Measurements from ENCODE around the gene DLG5.

The DLG5 gene

GRCh38 chr10:77805676-77806075 lies 120.9 kb downstream of the DLG5 start:
- H3K4me1 ChIP-seq (ENCODE audit: low read length): no peaks in the 10 kb centered on the region
- no peak overlapping the region for H3K9ac ChIP-seq (ENCODE audit: low read length)
- no peaks in the 10 kb centered on the region for H3K27me3 ChIP-seq (ENCODE audit: low read depth, low read length)
- no peaks in the 10 kb centered on the region for H3K36me3 ChIP-seq (replicated peaks; ENCODE audit: low read depth, low read length)
- H3K79me2 ChIP-seq (ENCODE audit: low read length): no peaks in the 10 kb centered on the region
- no peaks in the 10 kb centered on the region for H3K9me3 ChIP-seq (ENCODE audit: insufficient read depth, low read length)
- no peak overlapping the region for H2AFZ ChIP-seq (ENCODE audit: low read depth, low read length)
- no peaks in the 10 kb centered on the region for H4K20me1 ChIP-seq (ENCODE audit: insufficient read depth, low read length)
- H3K4me2 ChIP-seq (ENCODE audit: low read length): no peak overlapping the region
- no peak overlapping the region for H3K27ac ChIP-seq (ENCODE audit: low read length)
- H3K4me3 ChIP-seq (ENCODE audit: low read length): no peak overlapping the region
- no peak for TF ChIP-seq EZH2phosphoT487 (IDR thresholded peaks at IDR 0.05; ENCODE audit: low read depth)
- no peak for TF ChIP-seq CTCF (IDR thresholded peaks at IDR 0.05; ENCODE audit: low read depth, low read length)

- no peak overlapping the region for H3K4me3 ChIP-seq (ENCODE audit: low read length)
- H3K9me3 ChIP-seq (ENCODE audit: insufficient read depth, low read length): no peaks in the 10 kb centered on the region
- no peak overlapping the region for H3K9ac ChIP-seq (ENCODE audit: low read length)
- H3K79me2 ChIP-seq (ENCODE audit: low read length): no peaks in the 10 kb centered on the region
- H4K20me1 ChIP-seq (ENCODE audit: insufficient read depth, low read length): no peaks in the 10 kb centered on the region
- no peak overlapping the region for H3K27ac ChIP-seq (ENCODE audit: low read length)
- H3K36me3 ChIP-seq (replicated peaks; ENCODE audit: low read depth, low read length): no peaks in the 10 kb centered on the region
- TF ChIP-seq EZH2phosphoT487 (IDR thresholded peaks at IDR 0.05; ENCODE audit: low read depth): no peak
- no peak for TF ChIP-seq CTCF (IDR thresholded peaks at IDR 0.05; ENCODE audit: low read depth, low read length)
- H3K4me2 ChIP-seq (ENCODE audit: low read length): no peak overlapping the region
- H3K27me3 ChIP-seq (ENCODE audit: low read depth, low read length): no peaks in the 10 kb centered on the region
- no peak overlapping the region for H2AFZ ChIP-seq (ENCODE audit: low read depth, low read length)
- H3K4me1 ChIP-seq (ENCODE audit: low read length): no peaks in the 10 kb centered on the region
Observed at GRCh38 chr10:77804371-77804770, 122.2 kb downstream of the DLG5 start.

- no peaks in the 10 kb centered on the region for H3K27me3 ChIP-seq (ENCODE audit: low read depth, low read length)
- no peaks in the 10 kb centered on the region for H3K9me3 ChIP-seq (ENCODE audit: insufficient read depth, low read length)
- H2AFZ ChIP-seq (ENCODE audit: low read depth, low read length): no peak overlapping the region
- no peaks in the 10 kb centered on the region for H4K20me1 ChIP-seq (ENCODE audit: insufficient read depth, low read length)
- H3K4me3 ChIP-seq (ENCODE audit: low read length): no peak overlapping the region
- H3K27ac ChIP-seq (ENCODE audit: low read length): no peak overlapping the region
- H3K4me1 ChIP-seq (ENCODE audit: low read length): no peaks in the 10 kb centered on the region
- no peaks in the 10 kb centered on the region for H3K36me3 ChIP-seq (replicated peaks; ENCODE audit: low read depth, low read length)
- no peaks in the 10 kb centered on the region for H3K79me2 ChIP-seq (ENCODE audit: low read length)
- H3K9ac ChIP-seq (ENCODE audit: low read length): no peak overlapping the region
- TF ChIP-seq EZH2phosphoT487 (IDR thresholded peaks at IDR 0.05; ENCODE audit: low read depth) (no peak), CTCF (IDR thresholded peaks at IDR 0.05; ENCODE audit: low read depth, low read length) (no peak)
- H3K4me2 ChIP-seq (ENCODE audit: low read length): no peak overlapping the region
Observed at GRCh38 chr10:77801474-77802161, 124.9 kb downstream of the DLG5 start.

GRCh38 chr10:77800738-77801266 lies 125.8 kb downstream of the DLG5 start:
- H3K27ac ChIP-seq (ENCODE audit: low read length): no peak overlapping the region

More at GRCh38 chr10:77800738-77801266, 125.8 kb downstream of the DLG5 start:
- no peak overlapping the region for H3K4me3 ChIP-seq (ENCODE audit: low read length)
- H2AFZ ChIP-seq (ENCODE audit: low read depth, low read length): no peak overlapping the region
- H3K4me1 ChIP-seq (ENCODE audit: low read length): no peaks in the 10 kb centered on the region
- H3K9ac ChIP-seq (ENCODE audit: low read length): no peak overlapping the region
- TF ChIP-seq CTCF (IDR thresholded peaks at IDR 0.05; ENCODE audit: low read depth, low read length): no peak
- TF ChIP-seq EZH2phosphoT487 (IDR thresholded peaks at IDR 0.05; ENCODE audit: low read depth): no peak
- no peak overlapping the region for H3K4me2 ChIP-seq (ENCODE audit: low read length)
- H3K27me3 ChIP-seq (ENCODE audit: low read depth, low read length): no peaks in the 10 kb centered on the region
- no peaks in the 10 kb centered on the region for H3K36me3 ChIP-seq (replicated peaks; ENCODE audit: low read depth, low read length)
- no peaks in the 10 kb centered on the region for H4K20me1 ChIP-seq (ENCODE audit: insufficient read depth, low read length)
- H3K9me3 ChIP-seq (ENCODE audit: insufficient read depth, low read length): no peaks in the 10 kb centered on the region
- H3K79me2 ChIP-seq (ENCODE audit: low read length): no peaks in the 10 kb centered on the region

All from OCI-LY3 (cell line).